Smooth muscle cell (in vitro differentiated cells): ENCODE results near the gene NRP1. TPM values are rescaled to one million over a fixed set of nuclear protein-coding genes. Genes with fewer than 3 reads are reported as not detected.

Experiments
- DNase-seq: peaks from one replicate; lab custom pipeline; 2025; ENCODE audit not compliant: unreplicated experiment; lab: John Stamatoyannopoulos, UW
- H2AFZ ChIP-seq: fragments of 200-600 bp; sonication (generic); 2 replicates; pipeline ENCODE4 v1.6.0; 2016; ENCODE audit warnings: antibody characterized with exemption, low read depth, mild to moderate bottlenecking
- H3F3A ChIP-seq: fragments of 200-600 bp; sonication (generic); 2 replicates; pipeline ENCODE4 v1.6.0; 2017; ENCODE audit warnings: antibody characterized with exemption, low read depth
- H3K27ac ChIP-seq: fragments of 200-600 bp; sonication (generic); 2 replicates; pipeline ENCODE4 v1.5.1; 2016; ENCODE audit warnings: low read depth, mild to moderate bottlenecking
- H3K27me3 ChIP-seq: fragments of 200-600 bp; sonication (generic); 2 replicates; pipeline ENCODE4 v1.6.1; 2016; ENCODE audit warnings: low read depth, mild to moderate bottlenecking
- H3K36me3 ChIP-seq: fragments of 200-600 bp; sonication (generic); 2 replicates; pipeline ENCODE4 v1.5.1; 2016; ENCODE audit warnings: low read depth
- H3K4me1 ChIP-seq: fragments of 200-600 bp; sonication (generic); 2 replicates; pipeline ENCODE4 v1.5.1; 2016; ENCODE audit warnings: low read depth
- H3K4me2 ChIP-seq: fragments of 200-600 bp; sonication (generic); 2 replicates; pipeline ENCODE4 v1.6.0; 2016; ENCODE audit warnings: mild to moderate bottlenecking
- H3K4me3 ChIP-seq: fragments of 200-600 bp; sonication (generic); 2 replicates; pipeline ENCODE4 v1.5.1; 2016; ENCODE audit warnings: mild to moderate bottlenecking
- H3K79me2 ChIP-seq: fragments of 200-600 bp; sonication (generic); 2 replicates; pipeline ENCODE4 v1.6.0; 2016; ENCODE audit warnings: low read depth, mild to moderate bottlenecking
- H3K9ac ChIP-seq: fragments of 200-600 bp; sonication (generic); 2 replicates; pipeline ENCODE4 v1.6.0; 2016; ENCODE audit warnings: low read depth
- H3K9me3 ChIP-seq: fragments of 200-600 bp; sonication (generic); replicated peaks from 2 replicates; pipeline ENCODE4 v1.5.1; 2016; ENCODE audit warnings: low read depth
- H4K20me1 ChIP-seq: fragments of 200-600 bp; sonication (generic); 2 replicates; pipeline ENCODE4 v1.6.0; 2016; ENCODE audit warnings: low read depth
- WGBS: methylation state at CpG from one replicate; pipeline ENCODE4 v1.1.7; 2016; ENCODE audit warnings: low lambda C conversion rate; 5-methylcytosine and 5-hydroxymethylcytosine counted together
- polyA plus RNA-seq: library from polyadenylated mRNA; unstranded; fragments of >200 nt; fragmentation: Nextera tagmentation; extraction: Ambion mirVana; gene quantifications from 2 replicates; pipeline ENCODE4 v1.2.1, GENCODE V29; 2016
- total RNA-seq: library from RNA; depleted of rRNA; stranded (reverse); fragments of >200 nt; gene quantifications from 2 replicates; pipeline ENCODE4 v1.2.3, GENCODE V29; 2014
- TF ChIP-seq, protein P1 (sequence below): fragments of 200-600 bp; sonication (generic); IDR thresholded peaks from 2 replicates; pipeline ENCODE4 v1.5.1; 2017; ENCODE audit warnings: borderline replicate concordance, mild to moderate bottlenecking, antibody characterized with exemption; ENCODE audit not compliant: insufficient read depth, poor library complexity, severe bottlenecking

Gene NRP1
- total and polyA plus RNA-seq, 2 experiments from 2014 or later, result 74.8 to 80.4 TPM

DNA sequence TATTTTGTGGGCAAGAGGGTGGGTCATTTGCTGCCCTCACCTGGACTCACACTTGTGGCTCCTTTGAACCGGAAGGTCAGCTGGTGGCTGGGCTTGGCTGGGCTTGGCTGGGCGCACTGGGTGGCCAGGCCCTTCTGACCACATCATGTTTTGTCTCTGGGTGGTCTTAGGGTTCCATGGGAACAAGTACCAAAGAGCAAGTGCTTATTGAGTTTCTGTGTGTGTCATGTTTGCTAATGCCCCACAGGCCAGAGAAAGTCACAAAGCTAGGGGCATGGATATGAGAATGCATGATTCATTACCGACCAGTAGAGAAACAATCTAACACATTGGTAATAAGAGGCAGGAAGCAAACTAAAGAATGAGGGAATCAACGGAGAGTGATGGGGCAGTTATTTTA lies 33.6 kb upstream of the NRP1 start:
- TF ChIP-seq, protein P1, sequence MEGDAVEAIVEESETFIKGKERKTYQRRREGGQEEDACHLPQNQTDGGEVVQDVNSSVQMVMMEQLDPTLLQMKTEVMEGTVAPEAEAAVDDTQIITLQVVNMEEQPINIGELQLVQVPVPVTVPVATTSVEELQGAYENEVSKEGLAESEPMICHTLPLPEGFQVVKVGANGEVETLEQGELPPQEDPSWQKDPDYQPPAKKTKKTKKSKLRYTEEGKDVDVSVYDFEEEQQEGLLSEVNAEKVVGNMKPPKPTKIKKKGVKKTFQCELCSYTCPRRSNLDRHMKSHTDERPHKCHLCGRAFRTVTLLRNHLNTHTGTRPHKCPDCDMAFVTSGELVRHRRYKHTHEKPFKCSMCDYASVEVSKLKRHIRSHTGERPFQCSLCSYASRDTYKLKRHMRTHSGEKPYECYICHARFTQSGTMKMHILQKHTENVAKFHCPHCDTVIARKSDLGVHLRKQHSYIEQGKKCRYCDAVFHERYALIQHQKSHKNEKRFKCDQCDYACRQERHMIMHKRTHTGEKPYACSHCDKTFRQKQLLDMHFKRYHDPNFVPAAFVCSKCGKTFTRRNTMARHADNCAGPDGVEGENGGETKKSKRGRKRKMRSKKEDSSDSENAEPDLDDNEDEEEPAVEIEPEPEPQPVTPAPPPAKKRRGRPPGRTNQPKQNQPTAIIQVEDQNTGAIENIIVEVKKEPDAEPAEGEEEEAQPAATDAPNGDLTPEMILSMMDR, result no peak
- H3K79me2 ChIP-seq, result no peaks in the 10 kb centered on the region
- no peak overlapping the region for H3K4me3 ChIP-seq
- no peaks in the 10 kb centered on the region for H3F3A ChIP-seq
- H4K20me1 ChIP-seq, result no peaks in the 10 kb centered on the region
- no peaks in the 10 kb centered on the region for H3K36me3 ChIP-seq
- DNase-seq, result no peak
- no peaks in the 10 kb centered on the region for H3K9me3 ChIP-seq
- H2AFZ ChIP-seq, result no peak overlapping the region
- H3K27ac ChIP-seq, result no peak overlapping the region
- H3K9ac ChIP-seq, result no peak overlapping the region
- H3K27me3 ChIP-seq, result no peaks in the 10 kb centered on the region
- H3K4me1 ChIP-seq, result peaks cover 6% of the 10 kb centered on the region
- no peak overlapping the region for H3K4me2 ChIP-seq
- 92% methylated on average over 4 of the region's 4 CpGs for WGBS

DNA sequence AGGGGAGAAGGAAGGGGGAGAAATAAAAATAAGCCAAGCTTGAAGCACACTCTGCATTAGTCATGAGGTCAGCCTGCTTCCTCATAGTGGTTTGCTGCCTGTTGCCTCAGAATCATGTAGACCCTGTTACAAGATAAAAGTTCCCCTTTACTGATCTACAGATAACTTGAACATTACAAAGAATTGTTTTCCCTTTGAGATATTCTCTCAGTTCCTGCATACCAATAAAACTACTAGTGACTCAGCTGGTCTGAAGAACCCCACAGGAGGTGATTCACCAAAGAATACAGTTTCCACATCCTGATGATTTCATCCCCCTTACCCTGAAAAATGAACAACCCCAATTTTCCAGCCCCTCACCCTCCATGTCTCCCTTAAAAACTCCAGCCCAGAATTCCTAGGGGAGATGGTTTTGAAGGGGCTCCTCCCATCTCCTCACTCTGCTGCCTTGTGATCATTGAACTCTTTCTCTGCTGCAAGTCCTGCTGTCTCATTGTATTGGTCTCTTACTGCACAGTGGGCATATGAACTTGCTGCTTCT lies 31.5 kb upstream of the NRP1 start:
- Histone ChIP-seq H3K4me2 (peak overlapping the region; percentile 60), H4K20me1 (no peaks in the 10 kb centered on the region), H3K79me2 (no peaks in the 10 kb centered on the region), H3K4me1 (peaks cover 6% of the 10 kb centered on the region), H3F3A (no peaks in the 10 kb centered on the region), H2AFZ (no peak overlapping the region), H3K9me3 (no peaks in the 10 kb centered on the region), H3K27me3 (no peaks in the 10 kb centered on the region), H3K9ac (no peak overlapping the region), H3K36me3 (no peaks in the 10 kb centered on the region), H3K4me3 (no peak overlapping the region), H3K27ac (peak overlapping the region; percentile 91)
- TF ChIP-seq, protein P1, result no peak
- DNase-seq, result no peak

- 100% methylated on average over 1 of the region's 1 CpG for WGBS
- H2AFZ ChIP-seq, result no peak overlapping the region
- no peak for DNase-seq
These were observed 30.8 kb upstream of the NRP1 start for GRCh38 chr10:33365301-33365700.

DNA sequence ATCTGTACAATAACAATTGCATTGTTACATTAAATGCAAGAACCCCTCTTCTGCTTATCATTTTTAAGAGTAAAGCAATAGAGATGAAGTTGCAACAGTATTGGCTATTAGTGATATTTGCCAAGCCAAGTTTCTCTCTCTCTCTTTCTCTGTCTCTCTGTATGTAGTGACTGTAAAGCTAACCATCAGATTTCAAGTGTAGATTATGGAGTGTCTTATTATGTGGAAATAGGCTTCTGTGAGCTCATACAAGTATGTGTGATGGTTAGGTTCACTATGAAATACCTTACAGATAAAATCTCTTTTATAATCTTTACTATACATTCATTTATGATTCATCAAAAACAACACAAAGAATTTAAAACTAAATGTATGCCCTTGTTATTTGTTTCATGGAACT lies 28.6 kb upstream of the NRP1 start:
- no peak overlapping the region for H3K27ac ChIP-seq
- no peak overlapping the region for H3K9ac ChIP-seq
- no peaks in the 10 kb centered on the region for H3K36me3 ChIP-seq
- no peak overlapping the region for H3K4me2 ChIP-seq
- no peak overlapping the region for H2AFZ ChIP-seq
- no peaks in the 10 kb centered on the region for H3K27me3 ChIP-seq
- no peaks in the 10 kb centered on the region for H3F3A ChIP-seq
- no peaks in the 10 kb centered on the region for H3K9me3 ChIP-seq
- TF ChIP-seq, protein P1, result no peak
- no peaks in the 10 kb centered on the region for H4K20me1 ChIP-seq
- peaks cover 6% of the 10 kb centered on the region for H3K4me1 ChIP-seq
- DNase-seq, result no peak
- no peaks in the 10 kb centered on the region for H3K79me2 ChIP-seq
- no peak overlapping the region for H3K4me3 ChIP-seq

More at GRCh38 chr10:33365301-33365700, 30.8 kb upstream of the NRP1 start:
- H3K9me3 ChIP-seq, result no peaks in the 10 kb centered on the region
- no peaks in the 10 kb centered on the region for H3K79me2 ChIP-seq
- TF ChIP-seq, protein P1, result no peak
- H3K27ac ChIP-seq, result peak overlapping the region; percentile 91
- H3K9ac ChIP-seq, result no peak overlapping the region
- peaks cover 6% of the 10 kb centered on the region for H3K4me1 ChIP-seq
- peak overlapping the region; percentile 60 for H3K4me2 ChIP-seq
- H4K20me1 ChIP-seq, result no peaks in the 10 kb centered on the region
- H3K4me3 ChIP-seq, result no peak overlapping the region
- no peaks in the 10 kb centered on the region for H3K27me3 ChIP-seq
- H3K36me3 ChIP-seq, result no peaks in the 10 kb centered on the region
- no peaks in the 10 kb centered on the region for H3F3A ChIP-seq
